GM19240 (cell line): Measurements from ENCODE around the gene ZNF526.

ENCODE experiments used
- DNase-seq: peaks from one replicate; pipeline ENCODE4 v3.0.0; 2011; ENCODE audit warnings: low spot score; ENCODE audit not compliant: insufficient read length

ZNF526 gene

GRCh38 chr19:42196011-42197001 is 23.8 kb upstream of the ZNF526 start:
- DNase-seq: no peak

GRCh38 chr19:42197375-42197817 is 22.7 kb upstream of the ZNF526 start:
- DNase-seq: no peak

- DNase-seq: peak; percentile 75
Measured at GRCh38 chr19:42198676-42199439, 21.3 kb upstream of the ZNF526 start.

GRCh38 chr19:42199440-42200115 is 20.5 kb upstream of the ZNF526 start:
- peak; percentile 85 for DNase-seq

- no peak for DNase-seq
Measured at GRCh38 chr19:42200116-42200715, 19.9 kb upstream of the ZNF526 start.

GRCh38 chr19:42201489-42202289 is 18.4 kb upstream of the ZNF526 start:
- DNase-seq: peak; percentile 70

GRCh38 chr19:42202290-42202880 is 17.7 kb upstream of the ZNF526 start:
- no peak for DNase-seq

- no peak for DNase-seq
Measured at GRCh38 chr19:42203700-42204099, 16.4 kb upstream of the ZNF526 start.

- DNase-seq: no peak
Measured at GRCh38 chr19:42204664-42205063, 15.4 kb upstream of the ZNF526 start.

GRCh38 chr19:42206871-42207755 is 13.0 kb upstream of the ZNF526 start:
- no peak for DNase-seq

GRCh38 chr19:42207767-42208271 is 12.3 kb upstream of the ZNF526 start:
- DNase-seq: no peak

- no peak for DNase-seq
Measured at GRCh38 chr19:42208612-42209011, 11.5 kb upstream of the ZNF526 start.

GRCh38 chr19:42212886-42213285 is 7.2 kb upstream of the ZNF526 start:
- no peak for DNase-seq

GRCh38 chr19:42214810-42215485 is 5.2 kb upstream of the ZNF526 start:
- DNase-seq: no peak

GRCh38 chr19:42216653-42217519 is 3.2 kb upstream of the ZNF526 start:
- DNase-seq: no peak

GRCh38 chr19:42217520-42218437 is 2.3 kb upstream of the ZNF526 start, which contains the start of gene DEDD2:
Gene DEDD2 (minus strand): TSS chr19:42217677. CDS start chr19:42217007, 670 bp downstream.
- peak; percentile 96 for DNase-seq
